Umbilical cord (tissue), 2 donors: Measurements from ENCODE around the gene ZNF25. TPM values are rescaled to one million over a fixed set of nuclear protein-coding genes. Genes with fewer than 3 reads are reported as not detected.
"Not testable (repeated sequence)": the region's sequence is repeated elsewhere in the genome, so short reads cannot be mapped to it uniquely, and the experiment has no call there.

Experiments used
- DNase-seq: peaks from one replicate; pipeline ENCODE4 v3.0.0-alpha.2; 2015; ENCODE audit warnings: low spot score
- total RNA-seq: library from RNA; depleted of rRNA; stranded (reverse); fragments of >200 nt; gene quantifications from one replicate; pipeline ENCODE4 v1.2.3, GENCODE V29; 2014; ENCODE audit warnings: low replicate concordance; ENCODE audit not compliant: insufficient read depth

ZNF25 gene
- 33.2 TPM for total RNA-seq

GRCh38 chr10:37976091-37976879, at the start of gene ZNF25:
Gene ZNF25 (minus strand): TSS chr10:37976647. CDS start chr10:37971722, 4,925 bp downstream.
- peak; percentile 99 for DNase-seq

DNA sequence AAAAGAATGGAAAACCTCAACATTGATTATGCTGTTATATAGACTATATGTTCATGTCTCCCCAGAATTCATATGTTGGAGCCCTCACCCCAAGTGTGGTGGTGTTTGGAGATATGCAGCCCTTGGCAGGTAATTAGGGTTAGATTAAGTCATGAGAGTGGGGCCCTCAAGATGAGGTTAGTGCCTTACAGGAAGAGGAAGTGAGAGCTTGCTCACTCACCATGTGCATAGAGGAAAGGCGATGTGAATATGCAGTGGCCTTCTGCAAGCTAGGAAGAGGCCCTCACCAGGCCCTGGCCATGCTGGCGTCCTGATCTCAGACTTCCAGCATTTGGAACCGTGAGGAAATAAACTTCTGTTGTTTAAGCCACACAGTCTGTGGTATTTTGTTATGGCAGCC, 48.8 kb upstream of the ZNF25 start:
- no peak for DNase-seq

DNA sequence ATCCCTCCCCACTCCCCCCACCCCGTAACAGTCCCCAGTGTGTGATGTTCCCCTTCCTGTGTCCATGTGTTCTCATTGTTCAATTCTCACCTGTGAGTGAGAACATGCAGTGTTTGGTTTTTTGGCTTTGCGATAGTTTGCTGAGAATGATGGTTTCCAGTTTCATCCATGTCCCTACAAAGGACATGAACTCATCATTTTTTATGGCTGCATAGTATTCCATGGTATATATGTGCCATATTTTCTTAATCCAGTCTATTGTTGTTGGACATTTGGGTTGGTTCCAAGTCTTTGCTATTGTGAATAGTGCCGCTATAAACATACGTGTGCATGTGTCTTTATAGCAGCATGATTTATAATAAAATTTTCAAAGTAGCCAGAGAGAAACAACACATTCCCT, 42.7 kb upstream of the ZNF25 start:
- not testable (repeated sequence) for DNase-seq

GRCh38 chr10:38016354-38016753, 39.9 kb upstream of the ZNF25 start:
- DNase-seq = no peak

- DNase-seq = peak; percentile 97
Measured at GRCh38 chr10:38010119-38010903, 33.9 kb upstream of the ZNF25 start, which contains the start of gene ZNF33A. Gene ZNF33A (plus strand): TSS chr10:38010675. CDS start chr10:38012342, 1,667 bp downstream.

DNA sequence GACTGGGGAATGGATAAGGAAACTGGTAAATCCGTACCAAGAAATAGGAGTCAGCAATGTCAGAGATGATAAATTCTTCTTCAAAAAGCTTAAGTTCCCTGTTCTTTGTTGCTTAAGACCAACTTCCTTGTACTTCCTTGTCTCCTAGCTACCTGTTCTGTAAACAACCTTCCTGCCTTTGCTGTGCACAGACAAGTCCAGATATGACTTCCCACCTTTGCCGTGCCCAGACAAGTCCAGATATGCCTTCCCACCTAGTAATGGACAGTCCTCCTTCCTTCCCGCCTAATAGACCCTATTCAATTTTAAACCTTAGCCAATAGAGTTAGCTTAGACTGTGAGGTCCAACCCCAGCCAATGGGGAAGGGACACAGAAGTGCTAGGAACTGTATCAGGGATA, 31.5 kb upstream of the ZNF25 start:
- DNase-seq = peak; percentile 13

- DNase-seq = no peak
Measured at GRCh38 chr10:38007551-38007950, 31.1 kb upstream of the ZNF25 start.

- no peak for DNase-seq
Measured at GRCh38 chr10:38003588-38003987, 27.1 kb upstream of the ZNF25 start.

GRCh38 chr10:38003026-38003425, 26.6 kb upstream of the ZNF25 start:
- no peak for DNase-seq

- DNase-seq = not testable (repeated sequence)
Measured at GRCh38 chr10:38000474-38000873, 24.0 kb upstream of the ZNF25 start.

- DNase-seq = not testable (repeated sequence)
Measured at GRCh38 chr10:37998920-37999319, 22.5 kb upstream of the ZNF25 start.

DNA sequence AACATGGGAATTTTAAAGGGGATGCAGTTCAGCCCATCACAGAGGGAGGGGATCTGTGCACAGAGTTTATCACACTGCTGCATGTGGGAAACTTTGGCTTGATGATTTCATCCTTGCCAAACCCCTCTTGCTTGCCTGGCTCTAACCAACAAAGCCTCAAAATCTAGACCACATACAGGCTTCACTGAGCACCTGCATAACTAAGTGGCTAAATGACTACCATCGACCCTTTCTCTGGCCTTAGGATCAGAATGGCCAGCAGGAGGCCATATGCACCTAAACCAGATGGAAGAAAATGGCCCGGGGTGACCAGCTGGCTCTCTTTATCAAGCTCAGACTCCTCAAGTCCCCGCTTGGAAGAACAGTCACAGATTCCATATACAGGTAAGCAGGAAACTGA, 15.6 kb upstream of the ZNF25 start:
- DNase-seq = no peak

DNA sequence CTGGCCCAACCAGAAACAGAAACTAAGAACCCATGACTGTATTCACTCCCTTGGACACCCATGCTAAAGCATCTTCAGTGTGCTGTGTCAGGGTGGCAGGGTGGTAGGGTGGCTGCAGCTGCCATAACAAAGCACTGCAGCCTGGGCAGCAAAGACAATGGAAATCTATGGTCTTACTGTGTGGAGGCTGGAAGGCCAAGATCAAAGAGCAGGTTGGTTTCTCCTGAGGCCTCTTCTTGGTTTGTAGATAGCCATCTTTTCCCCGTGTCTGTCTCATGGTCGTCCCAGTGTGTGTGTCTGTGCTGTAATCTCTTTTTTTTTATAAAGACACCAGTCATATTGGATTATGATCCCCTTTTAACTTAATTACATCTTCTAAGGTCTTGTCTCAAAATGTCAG, 15.2 kb upstream of the ZNF25 start:
- DNase-seq = no peak

- DNase-seq = no peak
Measured at GRCh38 chr10:37976880-37977203, 395 bp upstream of the ZNF25 start.

DNA sequence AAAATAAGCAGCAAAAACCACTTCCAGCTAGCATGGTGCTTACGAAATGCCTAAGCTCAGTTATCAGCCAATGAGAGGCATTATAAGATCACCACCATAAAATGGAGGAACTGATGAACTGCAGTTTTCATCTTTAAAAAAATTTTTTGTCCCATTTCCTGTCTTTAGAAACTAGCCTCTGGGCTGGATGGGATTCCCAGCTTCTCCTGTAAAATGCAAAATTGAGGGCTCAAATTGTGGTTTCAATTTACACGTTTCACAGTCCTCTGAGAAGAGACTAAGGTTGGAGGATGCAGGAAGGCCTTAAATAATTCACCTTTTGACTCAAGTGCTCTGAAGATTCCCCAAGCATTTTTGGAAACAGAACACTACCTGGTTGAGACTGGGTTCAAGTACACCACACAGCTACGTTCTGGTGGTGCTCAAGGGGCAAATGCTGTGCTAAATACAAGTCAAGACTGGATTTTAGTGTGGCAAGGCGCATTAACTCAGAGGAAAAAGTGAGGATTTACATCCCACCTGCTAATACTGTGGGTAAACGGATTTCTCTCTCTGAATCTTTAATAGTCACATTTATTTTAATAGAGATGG, 951 bp downstream of the ZNF25 start:
- DNase-seq = peak; percentile 19

DNA sequence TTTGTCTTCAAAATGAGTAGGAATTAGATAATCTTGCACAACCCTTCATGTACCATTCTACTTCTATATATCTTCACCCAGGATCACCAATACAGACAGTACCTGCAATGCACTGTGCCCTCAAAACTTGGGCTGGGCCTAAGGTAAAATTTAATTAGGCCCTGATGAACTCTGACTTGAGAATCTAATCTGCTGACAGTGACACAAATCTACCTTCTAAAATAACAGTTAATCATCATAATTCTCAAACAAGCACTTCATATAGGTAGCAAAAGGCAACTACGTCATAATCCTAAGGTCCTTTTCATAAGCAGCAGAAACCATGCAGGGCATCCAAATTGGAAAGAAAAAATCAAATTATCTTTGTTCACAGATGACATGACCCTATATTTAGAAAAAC, 4.1 kb downstream of the ZNF25 start:
- DNase-seq = no peak

- DNase-seq = no peak
Measured at GRCh38 chr10:37965006-37965405, 11.4 kb downstream of the ZNF25 start.

- no peak for DNase-seq
Measured at GRCh38 chr10:37960591-37961137, 15.8 kb downstream of the ZNF25 start.

GRCh38 chr10:37957841-37958240, 18.6 kb downstream of the ZNF25 start:
- DNase-seq = no peak

DNA sequence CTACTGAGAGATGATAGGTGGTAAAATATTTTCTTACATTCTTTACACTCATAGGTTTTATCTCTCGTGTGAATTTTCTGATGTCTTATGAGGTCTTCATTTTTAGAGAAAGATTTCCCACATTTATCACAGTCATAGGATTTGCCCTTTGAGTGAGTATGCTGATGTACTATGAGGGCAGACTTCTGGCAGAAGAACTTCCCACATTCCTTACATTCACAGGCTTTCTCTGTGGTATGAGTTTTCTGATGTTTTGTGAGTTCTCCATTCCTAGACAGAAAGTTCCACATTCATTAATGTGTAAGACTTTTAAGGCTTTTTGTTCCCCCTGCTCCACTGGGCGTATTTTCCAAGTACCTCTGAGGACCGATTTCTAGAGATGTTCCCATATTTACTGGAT, 23.5 kb downstream of the ZNF25 start:
- no peak for DNase-seq

GRCh38 chr10:37952043-37952755, 24.2 kb downstream of the ZNF25 start:
- DNase-seq = no peak

- DNase-seq = no peak
Measured at GRCh38 chr10:37948210-37948609, 28.2 kb downstream of the ZNF25 start.
